Stimulated activated naive CD8-positive, alpha-beta T cell treated with anti-CD3 and anti-CD28 coated beads, Interleukin-15, Interleukin-2, amounts not matched to agents 100 ng/mL and 50 ng/mL, for 24 hours (primary cell): ENCODE data around the gene R3HDM1.
A peak's percentile ranks its signal among the peaks of the same experiment; 100 is the strongest.
"Not testable (repeated sequence)": the region's sequence is repeated elsewhere in the genome, so short reads cannot be mapped to it uniquely, and the experiment has no call there.

Experiments used
- H3K27ac Mint-ChIP-seq: one replicate; pipeline ENCODE4 v1.8.0; 2021; ENCODE audit warnings: mild to moderate bottlenecking, mixed read lengths
- H3K27me3 Mint-ChIP-seq: one replicate; pipeline ENCODE4 v1.8.0; 2021; ENCODE audit warnings: mixed read lengths
- H3K36me3 Mint-ChIP-seq: one replicate; pipeline ENCODE4 v1.8.0; 2021; ENCODE audit warnings: low read depth, mixed read lengths
- H3K4me1 Mint-ChIP-seq: one replicate; pipeline ENCODE4 v1.8.0; 2021; ENCODE audit warnings: low read depth, mixed read lengths
- H3K4me3 Mint-ChIP-seq: one replicate; pipeline ENCODE4 v1.8.0; 2021; ENCODE audit warnings: mild to moderate bottlenecking, mixed read lengths
- H3K9me3 Mint-ChIP-seq: one replicate; pipeline ENCODE4 v1.8.0; 2021; ENCODE audit warnings: mixed read lengths

R3HDM1 gene

DNA sequence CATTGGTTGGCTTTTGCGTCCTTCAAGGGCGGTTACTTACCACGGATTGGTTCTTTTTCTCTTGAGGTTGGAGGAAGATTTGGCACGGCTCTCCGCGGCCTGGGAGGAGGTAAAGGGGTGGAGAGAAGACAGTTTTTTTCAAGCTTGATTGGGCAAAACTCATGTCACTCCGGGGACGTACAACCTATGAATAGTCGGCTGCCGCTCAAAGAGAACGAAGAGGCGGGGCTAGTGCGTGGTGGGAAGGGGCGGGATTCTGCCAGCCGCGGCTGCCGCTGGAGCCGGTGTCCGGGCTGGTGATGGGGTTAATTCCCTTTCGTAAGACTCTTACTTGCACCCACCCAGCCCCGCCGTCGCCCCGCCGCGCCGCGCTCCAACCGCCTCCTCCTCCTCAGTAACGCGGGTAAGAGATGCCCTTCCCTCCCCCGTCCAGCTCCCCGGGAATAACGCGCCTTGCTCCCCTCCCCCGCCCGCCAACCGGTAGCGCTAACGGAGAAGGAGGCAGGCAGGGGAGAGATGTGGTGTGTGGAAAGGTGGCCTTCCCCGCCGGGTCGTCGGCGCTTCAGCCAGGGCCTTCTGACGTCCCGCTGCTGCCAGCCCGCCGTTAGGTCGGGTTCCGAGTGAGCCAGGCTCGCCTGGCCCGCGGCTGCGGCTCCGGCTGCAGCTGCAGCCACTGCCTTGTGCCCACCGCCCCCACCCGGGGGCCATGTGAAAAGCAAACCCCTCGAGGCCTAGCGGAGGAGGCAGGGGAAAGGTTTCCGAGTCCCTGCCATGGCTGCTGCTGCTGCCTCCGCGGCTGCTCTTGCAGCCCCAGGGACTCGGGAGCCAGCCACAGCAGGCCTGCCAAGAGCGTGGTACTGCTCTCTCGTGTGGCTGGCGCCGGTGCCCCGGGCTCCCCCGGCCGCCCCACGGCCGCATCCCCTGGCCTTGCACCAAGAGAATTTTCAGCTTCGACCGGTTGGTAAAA lies at the start of gene R3HDM1:
TSS of gene R3HDM1 (plus strand) at position 254 of the 967 bp plus-strand sequence. CDS start 73,362 bp downstream, outside the sequence.
- Mint-ChIP-seq H3K27me3 (no peaks in the 10 kb centered on the region), H3K36me3 (peaks cover 13% of the 10 kb centered on the region), H3K4me3 (no peak within 1 kb of the TSS), H3K27ac (peak within 1 kb of the TSS; percentile 89), H3K4me1 (peaks cover 42% of the 10 kb centered on the region), H3K9me3 (no peaks in the 10 kb centered on the region)

DNA sequence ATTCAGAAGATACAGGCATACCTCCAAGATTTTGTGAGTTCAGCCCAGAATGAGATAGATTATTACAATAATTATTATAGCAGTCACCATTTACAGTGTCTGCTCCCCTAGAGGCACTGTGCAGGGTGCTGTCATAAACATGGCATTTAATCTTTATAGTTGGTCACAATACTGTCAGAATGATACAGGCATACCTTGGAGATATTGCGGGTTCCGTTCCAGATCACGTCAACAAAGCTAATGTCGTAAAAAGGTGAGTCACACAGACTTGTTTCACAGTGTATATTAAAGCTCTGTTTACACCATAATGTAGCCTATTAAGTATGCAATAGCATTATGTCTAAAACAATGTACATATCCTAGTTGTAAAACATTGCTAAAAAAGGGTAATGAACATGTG lies 45.8 kb upstream of the R3HDM1 start:
- H3K4me1 Mint-ChIP-seq = no peaks in the 10 kb centered on the region
- no peaks in the 10 kb centered on the region for H3K27me3 Mint-ChIP-seq
- H3K36me3 Mint-ChIP-seq = peaks cover 48% of the 10 kb centered on the region
- H3K27ac Mint-ChIP-seq = no peak overlapping the region
- H3K4me3 Mint-ChIP-seq = no peak overlapping the region
- H3K9me3 Mint-ChIP-seq = peaks cover 9% of the 10 kb centered on the region

DNA sequence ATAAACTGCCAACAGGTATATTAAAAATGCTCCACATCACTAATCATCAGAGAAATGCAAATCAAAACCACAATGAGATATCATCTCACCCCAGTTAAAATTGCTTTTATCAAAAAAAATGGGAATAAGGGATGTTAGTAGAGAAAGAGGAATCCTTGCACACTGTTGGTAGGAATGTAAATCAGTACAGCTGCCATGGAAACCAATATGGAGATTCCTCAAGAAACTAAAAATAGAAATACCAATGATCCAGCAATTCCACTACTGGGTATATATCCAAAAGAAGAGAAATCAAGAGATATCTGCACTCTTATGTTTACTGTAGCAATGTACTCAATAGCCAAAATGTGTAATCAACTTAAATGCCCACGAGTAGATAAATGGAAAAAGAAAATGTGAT lies 40.9 kb upstream of the R3HDM1 start:
- H3K27ac Mint-ChIP-seq = no peak overlapping the region
- no peaks in the 10 kb centered on the region for H3K27me3 Mint-ChIP-seq
- H3K4me3 Mint-ChIP-seq = no peak overlapping the region
- peaks cover 66% of the 10 kb centered on the region for H3K36me3 Mint-ChIP-seq
- no peaks in the 10 kb centered on the region for H3K4me1 Mint-ChIP-seq
- peaks cover 18% of the 10 kb centered on the region for H3K9me3 Mint-ChIP-seq

DNA sequence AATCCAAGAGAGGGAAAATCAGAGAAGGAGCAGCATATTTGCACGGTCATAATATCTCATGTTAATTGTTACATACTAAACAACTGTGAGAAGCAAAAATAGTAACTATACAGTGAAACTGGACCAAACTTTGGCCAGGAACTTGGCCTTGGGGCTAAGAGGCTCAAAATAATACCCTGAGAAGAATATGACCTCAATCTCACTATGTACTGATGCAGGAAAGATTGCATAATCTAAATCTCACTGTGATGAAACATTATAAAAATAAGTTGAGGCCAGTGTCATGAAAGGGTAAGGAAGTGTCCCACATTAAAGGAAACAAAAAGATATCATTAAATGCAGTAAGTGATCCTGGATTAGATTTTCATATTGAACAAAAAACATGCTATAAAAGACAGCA lies 36.8 kb upstream of the R3HDM1 start:
- peaks cover 54% of the 10 kb centered on the region for H3K36me3 Mint-ChIP-seq
- peaks cover 27% of the 10 kb centered on the region for H3K9me3 Mint-ChIP-seq
- H3K27me3 Mint-ChIP-seq = no peaks in the 10 kb centered on the region
- no peak overlapping the region for H3K4me3 Mint-ChIP-seq
- no peaks in the 10 kb centered on the region for H3K4me1 Mint-ChIP-seq
- no peak overlapping the region for H3K27ac Mint-ChIP-seq

DNA sequence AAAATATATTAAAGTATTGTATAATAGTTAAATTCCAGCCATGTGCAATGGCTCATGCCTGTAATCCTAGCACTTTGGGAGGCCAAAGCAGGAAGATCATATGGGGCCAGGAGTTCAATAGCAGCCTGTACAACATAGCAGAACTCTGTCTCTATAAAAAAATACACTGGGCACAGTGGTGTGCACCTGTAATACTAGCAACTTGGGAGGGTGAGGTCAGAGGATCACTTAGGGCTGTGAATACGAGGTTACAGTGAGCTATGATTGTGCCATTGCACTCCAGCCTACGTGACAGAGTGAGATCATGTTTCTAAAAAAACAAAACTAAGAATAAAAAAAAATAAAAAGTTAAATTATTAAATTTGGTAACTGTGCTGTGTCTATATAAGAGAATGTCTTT lies 36.4 kb upstream of the R3HDM1 start:
- peaks cover 54% of the 10 kb centered on the region for H3K36me3 Mint-ChIP-seq
- no peaks in the 10 kb centered on the region for H3K4me1 Mint-ChIP-seq
- peaks cover 31% of the 10 kb centered on the region for H3K9me3 Mint-ChIP-seq

DNA sequence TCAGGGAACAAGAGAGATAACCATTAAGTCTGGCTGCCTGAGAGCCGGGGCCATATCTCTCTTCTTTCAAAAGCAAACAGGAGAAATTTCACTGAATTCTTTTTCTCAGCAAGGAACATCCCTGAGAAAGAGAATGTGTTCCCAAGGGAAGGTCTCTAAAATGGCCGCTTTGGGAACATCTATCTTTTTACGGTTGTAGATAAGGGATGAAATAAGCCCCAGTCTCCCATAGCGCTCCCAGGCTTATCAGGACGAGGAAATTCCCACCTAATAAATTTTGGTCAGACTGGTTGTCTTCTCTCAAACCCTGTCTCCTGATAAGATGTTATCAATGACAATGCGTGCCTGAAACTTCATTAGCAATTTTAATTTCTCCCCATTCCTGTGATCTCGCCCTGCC lies 32.7 kb upstream of the R3HDM1 start:
- H3K27ac Mint-ChIP-seq, H3K4me1 Mint-ChIP-seq, H3K27me3 Mint-ChIP-seq, H3K4me3 Mint-ChIP-seq: not testable (repeated sequence)
- Mint-ChIP-seq H3K36me3 (peaks cover 59% of the 10 kb centered on the region), H3K9me3 (peaks cover 27% of the 10 kb centered on the region)

More for the DNA sequence above, 36.4 kb upstream of the R3HDM1 start:
- H3K4me3 Mint-ChIP-seq = no peak overlapping the region
- H3K27me3 Mint-ChIP-seq = no peaks in the 10 kb centered on the region
- H3K27ac Mint-ChIP-seq = no peak overlapping the region

DNA sequence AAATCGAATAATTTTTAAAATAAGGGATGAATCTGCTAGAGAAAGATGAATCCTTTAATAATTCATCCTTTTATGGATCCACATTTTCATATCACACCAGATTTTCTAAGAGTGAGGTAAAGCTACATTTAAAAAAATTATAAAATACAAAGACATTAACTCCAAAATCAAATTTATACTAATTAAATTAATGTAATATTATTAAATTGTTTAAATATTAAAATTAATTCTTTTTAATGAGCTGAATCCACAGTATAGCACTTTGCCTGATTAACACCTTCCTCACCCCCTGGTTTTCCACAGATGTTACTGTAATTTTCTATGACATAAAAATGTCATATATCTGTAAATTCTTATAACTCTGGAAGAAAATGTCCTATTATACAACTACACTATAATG lies 26.5 kb upstream of the R3HDM1 start:
- peaks cover 9% of the 10 kb centered on the region for H3K9me3 Mint-ChIP-seq
- H3K4me1 Mint-ChIP-seq = no peaks in the 10 kb centered on the region
- no peak overlapping the region for H3K27ac Mint-ChIP-seq
- peaks cover 34% of the 10 kb centered on the region for H3K36me3 Mint-ChIP-seq
- no peaks in the 10 kb centered on the region for H3K27me3 Mint-ChIP-seq
- no peak overlapping the region for H3K4me3 Mint-ChIP-seq

DNA sequence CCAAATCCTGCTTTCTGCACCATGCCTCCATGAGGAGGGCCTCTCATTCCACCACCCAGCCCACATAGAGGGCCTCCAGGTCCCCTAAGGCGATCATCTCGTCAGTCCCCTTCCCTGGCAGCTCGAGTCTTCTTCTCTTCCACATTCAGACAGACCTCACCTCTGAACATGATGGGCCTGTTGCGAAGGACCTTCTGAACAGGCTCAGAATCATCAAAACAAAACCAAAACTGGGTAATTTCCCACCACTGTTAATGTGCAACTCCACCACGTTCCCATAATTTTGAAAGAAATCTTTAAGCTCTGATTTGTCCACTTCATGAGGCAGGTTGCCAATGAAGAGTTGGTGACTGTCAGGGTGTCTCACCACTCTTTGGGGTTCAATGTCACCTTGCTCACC lies 20.7 kb upstream of the R3HDM1 start:
- Mint-ChIP-seq H3K27ac (no peak overlapping the region), H3K27me3 (no peaks in the 10 kb centered on the region), H3K4me1 (peaks cover 16% of the 10 kb centered on the region), H3K36me3 (peaks cover 25% of the 10 kb centered on the region), H3K4me3 (no peak overlapping the region), H3K9me3 (peaks cover 22% of the 10 kb centered on the region)

DNA sequence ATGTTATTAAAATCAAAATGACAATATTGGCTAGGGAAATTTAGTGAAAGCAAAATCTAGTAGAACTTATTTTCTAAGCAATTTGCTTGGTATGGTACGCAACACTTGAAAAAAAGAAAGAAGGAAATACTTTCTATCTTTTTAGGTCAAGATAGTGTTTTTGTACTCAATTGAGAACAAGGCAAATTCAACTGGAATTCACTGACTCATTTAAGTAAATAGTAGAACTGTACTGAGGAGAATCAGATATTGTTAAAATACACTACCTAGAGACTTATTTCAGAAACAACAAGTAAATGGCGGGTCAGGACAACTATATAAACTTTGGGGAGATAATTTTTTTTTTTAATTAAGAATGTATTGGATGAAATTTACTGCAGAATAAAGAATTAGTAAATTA lies 19.2 kb upstream of the R3HDM1 start:
- Mint-ChIP-seq H3K4me3 (no peak overlapping the region), H3K27ac (no peak overlapping the region), H3K36me3 (peaks cover 25% of the 10 kb centered on the region), H3K27me3 (no peaks in the 10 kb centered on the region), H3K4me1 (peaks cover 16% of the 10 kb centered on the region), H3K9me3 (peaks cover 22% of the 10 kb centered on the region)

DNA sequence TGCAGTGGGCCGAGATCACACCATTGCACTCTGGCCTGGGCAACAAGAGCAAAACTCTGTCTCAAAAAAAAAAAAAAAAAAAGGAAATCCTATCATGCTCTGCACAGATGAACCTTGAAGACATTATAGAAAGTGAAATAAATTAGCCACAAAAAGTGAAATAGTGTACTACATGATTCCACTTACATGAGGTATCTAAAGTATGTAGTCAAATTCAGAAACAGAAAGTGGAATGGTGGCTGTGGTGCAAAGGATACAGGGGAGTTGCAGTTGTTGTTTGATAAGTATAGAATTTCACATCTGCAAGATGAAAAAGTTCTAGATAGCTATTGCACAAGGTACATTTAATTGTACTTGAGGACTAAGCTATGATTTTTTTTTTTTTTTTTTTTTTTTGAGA lies 5.5 kb upstream of the R3HDM1 start:
- Mint-ChIP-seq H3K27ac (no peak overlapping the region), H3K27me3 (no peaks in the 10 kb centered on the region), H3K4me1 (peaks cover 27% of the 10 kb centered on the region), H3K9me3 (no peaks in the 10 kb centered on the region), H3K4me3 (no peak overlapping the region), H3K36me3 (peaks cover 42% of the 10 kb centered on the region)

DNA sequence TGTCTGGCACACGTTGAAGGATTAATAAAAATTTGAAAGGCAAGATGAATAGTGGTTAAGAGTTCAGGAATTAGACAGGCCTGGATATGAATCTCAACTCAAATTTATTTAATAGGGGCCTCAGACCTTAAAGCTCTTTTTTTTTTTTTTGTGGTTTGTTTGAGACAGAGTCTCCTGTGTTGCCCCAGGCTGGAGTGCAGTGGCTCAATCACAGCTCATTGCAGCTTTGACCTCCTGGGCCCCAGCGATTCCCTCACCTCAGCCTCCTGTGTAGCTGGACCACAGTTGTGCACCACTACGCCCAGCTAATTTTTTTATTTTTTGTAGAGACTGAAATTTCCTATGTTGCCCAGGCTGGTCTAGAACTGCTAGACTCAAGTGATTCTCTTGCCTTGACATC lies 3.3 kb upstream of the R3HDM1 start:
- H3K27me3 Mint-ChIP-seq = no peaks in the 10 kb centered on the region
- H3K36me3 Mint-ChIP-seq = peaks cover 22% of the 10 kb centered on the region
- H3K4me1 Mint-ChIP-seq = peaks cover 35% of the 10 kb centered on the region
- H3K27ac Mint-ChIP-seq = no peak overlapping the region
- no peaks in the 10 kb centered on the region for H3K9me3 Mint-ChIP-seq
- H3K4me3 Mint-ChIP-seq = no peak overlapping the region

DNA sequence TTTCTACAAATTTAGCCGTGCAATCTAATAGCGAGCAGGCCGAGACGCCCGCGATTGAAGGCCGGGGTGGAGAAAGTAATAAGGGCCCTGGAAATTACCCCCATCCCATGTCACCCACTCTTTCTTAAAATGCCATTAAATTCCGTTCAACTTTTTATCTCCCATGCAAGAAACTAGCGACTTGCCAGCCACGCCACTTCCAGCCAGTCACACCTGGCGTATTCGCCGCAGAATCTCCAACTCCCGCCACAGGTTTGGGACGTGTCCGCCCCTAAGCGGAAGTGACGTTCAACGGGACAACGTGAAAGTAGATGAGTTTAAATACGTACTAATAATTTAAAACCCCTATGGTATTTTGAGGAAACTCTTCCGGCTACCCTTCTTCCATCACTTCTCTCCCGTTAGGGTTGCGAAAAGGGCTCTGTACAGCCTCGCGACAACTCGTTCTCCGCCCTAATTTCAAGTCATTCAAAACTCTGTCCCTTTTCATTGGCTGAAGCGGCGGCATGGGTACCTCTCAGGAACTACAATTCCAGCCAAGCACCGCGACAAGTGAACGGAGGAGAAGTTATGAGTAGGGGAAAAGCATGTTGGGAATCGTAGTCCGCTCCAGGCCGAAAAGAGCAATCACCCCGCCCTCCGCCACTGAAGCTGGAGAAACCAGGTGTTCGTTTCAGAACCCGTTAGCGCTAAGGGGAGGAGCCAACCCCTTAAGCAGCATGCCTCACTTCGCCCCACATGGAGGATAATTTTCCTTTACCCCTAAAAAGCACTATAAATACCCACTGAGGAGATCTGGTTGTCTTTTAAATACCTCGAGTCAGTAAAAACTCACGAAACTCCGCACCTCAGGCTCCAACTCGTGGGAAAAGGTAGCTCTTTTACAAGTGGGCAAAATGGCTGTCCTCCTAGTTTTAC lies 712 bp upstream of the R3HDM1 start, which contains the start of gene ZRANB3:
TSS of gene ZRANB3 (minus strand) at position 906 of the 918 bp plus-strand sequence.
- no peaks in the 10 kb centered on the region for H3K9me3 Mint-ChIP-seq
- H3K27ac Mint-ChIP-seq = peak within 1 kb of the TSS; percentile 89
- peaks cover 46% of the 10 kb centered on the region for H3K4me1 Mint-ChIP-seq
- no peaks in the 10 kb centered on the region for H3K27me3 Mint-ChIP-seq
- H3K4me3 Mint-ChIP-seq = no peak within 1 kb of the TSS
- H3K36me3 Mint-ChIP-seq = peaks cover 12% of the 10 kb centered on the region

DNA sequence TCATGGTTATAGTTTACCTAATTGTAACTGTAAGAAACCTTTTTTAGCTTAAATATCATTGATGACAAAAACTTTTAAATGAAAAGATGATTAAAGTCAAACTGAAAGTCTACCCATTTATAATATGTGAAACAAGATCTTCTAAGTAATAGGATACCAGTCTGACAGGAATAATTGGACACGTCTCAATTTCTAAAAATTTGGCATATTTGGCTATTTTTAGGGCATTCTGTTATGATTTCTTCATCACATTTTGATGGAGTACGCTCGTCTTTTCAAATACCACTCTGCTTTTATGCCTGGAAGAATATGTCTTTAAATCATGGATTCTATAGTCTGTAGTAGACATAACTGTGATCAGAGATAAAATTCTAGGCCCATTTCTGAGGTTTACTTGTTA lies 1.3 kb downstream of the R3HDM1 start:
- Mint-ChIP-seq H3K27ac (peak overlapping the region; percentile 72), H3K9me3 (no peaks in the 10 kb centered on the region), H3K4me1 (peaks cover 42% of the 10 kb centered on the region), H3K4me3 (no peak overlapping the region), H3K36me3 (peaks cover 9% of the 10 kb centered on the region), H3K27me3 (no peaks in the 10 kb centered on the region)

DNA sequence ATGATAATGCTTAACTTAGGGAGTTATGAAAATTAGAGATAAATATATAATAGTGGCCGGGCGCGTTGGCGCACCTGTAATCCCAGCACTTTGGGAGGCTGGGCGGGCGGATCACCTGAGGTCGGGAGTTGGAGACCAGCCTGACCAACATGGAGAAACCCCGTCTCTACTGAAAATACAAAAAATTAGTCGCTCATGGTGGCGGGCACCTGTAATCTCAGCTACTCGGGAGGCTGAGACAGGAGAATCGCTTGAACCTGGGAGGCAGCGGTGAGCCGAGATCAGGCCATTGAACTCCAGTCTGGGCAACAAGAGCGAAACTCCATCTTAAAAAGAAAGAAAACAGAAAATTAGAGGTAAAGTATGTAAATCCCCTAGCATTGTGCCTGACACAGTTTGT lies 2.3 kb downstream of the R3HDM1 start:
- H3K27me3 Mint-ChIP-seq, H3K27ac Mint-ChIP-seq, H3K4me3 Mint-ChIP-seq, H3K9me3 Mint-ChIP-seq: not testable (repeated sequence)
- Mint-ChIP-seq H3K4me1 (peaks cover 36% of the 10 kb centered on the region), H3K36me3 (peaks cover 13% of the 10 kb centered on the region)

DNA sequence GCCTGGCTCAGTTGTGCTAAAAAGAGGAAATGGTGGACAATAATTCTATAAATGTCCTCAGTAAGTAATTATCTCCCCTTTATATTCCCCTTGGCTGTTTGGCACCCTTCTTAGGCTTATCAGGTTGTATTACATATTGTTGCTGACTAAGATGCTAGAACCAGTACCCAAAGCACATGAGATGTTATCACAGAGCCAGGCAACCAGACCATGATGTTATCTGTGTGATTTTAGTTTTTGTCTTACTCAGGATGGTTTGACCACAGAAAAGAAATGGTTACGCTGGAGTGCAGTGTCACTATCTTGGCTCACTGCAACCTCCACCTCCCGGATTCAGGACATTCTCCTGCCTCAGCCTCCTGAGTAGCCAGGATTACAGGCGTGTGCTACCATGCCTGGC lies 15.2 kb downstream of the R3HDM1 start:
- Mint-ChIP-seq H3K9me3 (no peaks in the 10 kb centered on the region), H3K36me3 (peaks cover 4% of the 10 kb centered on the region), H3K27me3 (no peaks in the 10 kb centered on the region), H3K27ac (no peak overlapping the region), H3K4me3 (no peak overlapping the region), H3K4me1 (peaks cover 24% of the 10 kb centered on the region)
